T-helper 2 cell treated with Interferon-gamma antibody and Interleukin-4, amounts not matched to agents 100 ng/mL and 5 ng/mL, for 36 hours (primary cell): ENCODE data around the gene LCORL. TPM values are rescaled to one million over a fixed set of nuclear protein-coding genes. Genes with fewer than 3 reads are reported as not detected.

Source experiments
- total RNA-seq: library from RNA; stranded (reverse); gene quantifications from 2 replicates; pipeline ENCODE4 v1.2.3, GENCODE V29; 2022

LCORL gene
- total RNA-seq, 1 donor from 2014 or later = 10.0 TPM

Other genes with a start within 250 kb of the LCORL start
- gene FAM184B, start 240.1 kb downstream of the LCORL start, total RNA-seq = not detected in 2 replicates
- 39.1 and 40.1 TPM in 2 replicates for gene DCAF16, start 211.0 kb downstream of the LCORL start, total RNA-seq
- gene NCAPG, start 210.8 kb downstream of the LCORL start, total RNA-seq = 60.5 and 64.0 TPM in 2 replicates